Osteoblast (primary cell): ENCODE measurements around the gene CDKN1A. TPM values are rescaled to one million over a fixed set of nuclear protein-coding genes. Genes with fewer than 3 reads are reported as not detected.
A peak's percentile ranks its signal among the peaks of the same experiment; 100 is the strongest.

ENCODE experiments used
- DNase-seq: peaks from one replicate; pipeline ENCODE4 v3.0.0; 2011; ENCODE audit warnings: low spot score, mixed read lengths; ENCODE audit not compliant: insufficient read length; ENCODE audit errors: missing footprints
- H2AFZ ChIP-seq: 2 replicates; pipeline ENCODE4 v1.6.0; 2011; ENCODE audit warnings: mild to moderate bottlenecking, low read length
- H3K27ac ChIP-seq: 2 replicates; pipeline ENCODE4 v1.5.1; 2011; ENCODE audit warnings: mild to moderate bottlenecking, low read depth, low read length, moderate library complexity
- H3K27me3 ChIP-seq: 2 replicates; pipeline ENCODE4 v1.6.0; 2012; ENCODE audit warnings: mild to moderate bottlenecking, control low read depth, inconsistent platforms, low read length, moderate library complexity; ENCODE audit not compliant: insufficient read depth
- H3K36me3 ChIP-seq: 2 replicates; pipeline ENCODE4 v1.5.1; 2011; ENCODE audit warnings: mild to moderate bottlenecking, low read length, control low read depth, moderate library complexity; ENCODE audit not compliant: insufficient read depth
- H3K4me1 ChIP-seq: 2 replicates; pipeline ENCODE4 v1.5.1; 2011; ENCODE audit warnings: mild to moderate bottlenecking, low read length, control low read depth, moderate library complexity; ENCODE audit not compliant: insufficient read depth
- H3K4me2 ChIP-seq: 2 replicates; pipeline ENCODE4 v1.6.0; 2011; ENCODE audit warnings: mild to moderate bottlenecking, low read length; ENCODE audit not compliant: insufficient read depth
- H3K4me3 ChIP-seq: fragments of 200-600 bp; sonication (generic); 3 replicates; pipeline ENCODE4 v1.5.1; 2012; ENCODE audit warnings: mild to moderate bottlenecking, low read length, inconsistent platforms; ENCODE audit not compliant: insufficient read depth
- H3K79me2 ChIP-seq: 2 replicates; pipeline ENCODE4 v1.6.0; 2012; ENCODE audit warnings: mild to moderate bottlenecking, low read length, control low read depth, inconsistent platforms; ENCODE audit not compliant: insufficient read depth
- H3K9me3 ChIP-seq: 2 replicates; pipeline ENCODE4 v1.5.1; 2011; ENCODE audit warnings: low read depth, low read length, control low read depth
- H4K20me1 ChIP-seq: 2 replicates; pipeline ENCODE4 v1.6.0; 2012; ENCODE audit warnings: mild to moderate bottlenecking, low read length, control low read depth; ENCODE audit not compliant: insufficient read depth
- total RNA-seq: library from RNA; depleted of rRNA; stranded (reverse); fragments of >200 nt; gene quantifications from 2 replicates; pipeline ENCODE4 v1.2.3, GENCODE V29; 2012
- TF ChIP-seq, protein P1 (sequence below): IDR thresholded peaks from 2 replicates; pipeline ENCODE4 v1.5.1; 2011; ENCODE audit warnings: mild to moderate bottlenecking, low read depth, low read length, moderate library complexity; ENCODE audit errors: extremely low read depth

The CDKN1A gene
- total RNA-seq, 1 donor: 461 TPM

DNA sequence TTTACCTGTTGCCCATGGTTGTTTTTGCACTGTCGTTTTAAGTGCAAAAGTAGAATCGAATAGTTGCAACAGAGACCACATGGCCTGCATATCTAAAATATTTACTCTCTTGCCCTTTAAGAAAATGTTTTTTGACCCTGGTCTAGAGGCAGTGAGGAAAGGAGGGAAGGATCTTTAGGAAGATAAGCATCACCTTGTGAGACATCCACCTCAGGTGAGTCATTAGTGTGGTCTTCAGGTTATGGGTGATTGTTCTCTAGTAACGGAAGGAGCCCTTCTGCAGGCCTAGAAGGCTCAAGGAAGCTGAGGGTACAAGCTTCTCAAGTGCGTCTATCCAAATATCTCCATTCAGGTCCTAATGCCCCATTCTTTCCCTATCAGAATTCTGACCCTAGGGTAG, 12.5 kb downstream of the CDKN1A start:
- Histone ChIP-seq H4K20me1 (peaks cover 14% of the 10 kb centered on the region), H3K79me2 (no peaks in the 10 kb centered on the region), H3K9me3 (no peaks in the 10 kb centered on the region), H3K36me3 (peaks cover 20% of the 10 kb centered on the region), H2AFZ (no peak overlapping the region), H3K27ac (no peak overlapping the region), H3K4me3 (no peak overlapping the region), H3K4me2 (no peak overlapping the region), H3K4me1 (no peaks in the 10 kb centered on the region), H3K27me3 (no peaks in the 10 kb centered on the region)
- no peak for DNase-seq
- TF ChIP-seq, protein P1, sequence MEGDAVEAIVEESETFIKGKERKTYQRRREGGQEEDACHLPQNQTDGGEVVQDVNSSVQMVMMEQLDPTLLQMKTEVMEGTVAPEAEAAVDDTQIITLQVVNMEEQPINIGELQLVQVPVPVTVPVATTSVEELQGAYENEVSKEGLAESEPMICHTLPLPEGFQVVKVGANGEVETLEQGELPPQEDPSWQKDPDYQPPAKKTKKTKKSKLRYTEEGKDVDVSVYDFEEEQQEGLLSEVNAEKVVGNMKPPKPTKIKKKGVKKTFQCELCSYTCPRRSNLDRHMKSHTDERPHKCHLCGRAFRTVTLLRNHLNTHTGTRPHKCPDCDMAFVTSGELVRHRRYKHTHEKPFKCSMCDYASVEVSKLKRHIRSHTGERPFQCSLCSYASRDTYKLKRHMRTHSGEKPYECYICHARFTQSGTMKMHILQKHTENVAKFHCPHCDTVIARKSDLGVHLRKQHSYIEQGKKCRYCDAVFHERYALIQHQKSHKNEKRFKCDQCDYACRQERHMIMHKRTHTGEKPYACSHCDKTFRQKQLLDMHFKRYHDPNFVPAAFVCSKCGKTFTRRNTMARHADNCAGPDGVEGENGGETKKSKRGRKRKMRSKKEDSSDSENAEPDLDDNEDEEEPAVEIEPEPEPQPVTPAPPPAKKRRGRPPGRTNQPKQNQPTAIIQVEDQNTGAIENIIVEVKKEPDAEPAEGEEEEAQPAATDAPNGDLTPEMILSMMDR: no peak

DNA sequence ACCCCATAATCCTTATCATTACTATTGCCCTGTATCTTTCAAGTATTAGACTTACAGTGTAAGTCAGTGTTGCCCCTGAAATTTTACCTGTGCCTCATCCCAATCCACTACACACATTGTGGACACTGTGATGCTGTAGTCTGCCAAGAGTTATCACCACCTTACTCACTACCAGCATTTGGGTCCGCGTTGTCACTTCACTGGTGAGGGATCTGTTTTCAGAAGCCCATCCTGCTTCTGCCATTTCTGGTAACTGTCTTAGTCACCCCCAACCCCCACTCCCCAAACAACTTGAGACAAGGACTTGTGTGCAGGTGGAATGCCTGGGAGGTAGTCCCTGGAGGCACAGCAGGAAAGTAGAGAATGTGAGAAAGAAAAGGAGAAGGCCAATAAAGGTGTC, 13.1 kb downstream of the CDKN1A start:
- H3K9me3 ChIP-seq: no peaks in the 10 kb centered on the region
- no peak overlapping the region for H3K4me2 ChIP-seq
- H2AFZ ChIP-seq: no peak overlapping the region
- TF ChIP-seq, protein P1: no peak
- H3K79me2 ChIP-seq: no peaks in the 10 kb centered on the region
- no peaks in the 10 kb centered on the region for H3K4me1 ChIP-seq
- H3K36me3 ChIP-seq: peaks cover 14% of the 10 kb centered on the region
- peaks cover 8% of the 10 kb centered on the region for H4K20me1 ChIP-seq
- H3K27ac ChIP-seq: no peak overlapping the region
- H3K4me3 ChIP-seq: no peak overlapping the region
- no peak for DNase-seq
- no peaks in the 10 kb centered on the region for H3K27me3 ChIP-seq

DNA sequence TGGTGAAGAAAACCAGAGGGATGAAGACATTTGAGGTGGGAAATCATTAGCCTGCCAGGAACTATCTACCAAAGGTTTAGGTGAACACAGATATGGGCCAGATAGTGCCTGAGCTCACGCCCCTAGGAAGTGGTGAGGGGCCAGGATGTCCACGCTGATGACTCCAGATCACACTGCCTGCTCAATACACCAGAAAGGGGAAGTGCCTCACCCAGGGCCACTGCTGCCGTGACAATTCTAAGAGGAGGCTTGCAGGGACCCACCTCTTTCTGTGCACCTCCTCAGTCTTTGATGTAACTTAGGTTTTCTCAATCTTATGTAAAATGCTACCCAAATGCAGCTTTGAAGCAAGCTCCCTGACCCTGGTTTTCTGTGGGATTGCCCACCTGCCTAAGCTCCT, 13.7 kb downstream of the CDKN1A start:
- TF ChIP-seq, protein P1: no peak
- Histone ChIP-seq H3K79me2 (no peaks in the 10 kb centered on the region), H3K4me3 (no peak overlapping the region), H3K4me1 (no peaks in the 10 kb centered on the region), H3K36me3 (peaks cover 8% of the 10 kb centered on the region), H3K4me2 (no peak overlapping the region), H2AFZ (no peak overlapping the region), H3K9me3 (no peaks in the 10 kb centered on the region), H3K27ac (no peak overlapping the region), H3K27me3 (no peaks in the 10 kb centered on the region), H4K20me1 (peaks cover 3% of the 10 kb centered on the region)
- no peak for DNase-seq

DNA sequence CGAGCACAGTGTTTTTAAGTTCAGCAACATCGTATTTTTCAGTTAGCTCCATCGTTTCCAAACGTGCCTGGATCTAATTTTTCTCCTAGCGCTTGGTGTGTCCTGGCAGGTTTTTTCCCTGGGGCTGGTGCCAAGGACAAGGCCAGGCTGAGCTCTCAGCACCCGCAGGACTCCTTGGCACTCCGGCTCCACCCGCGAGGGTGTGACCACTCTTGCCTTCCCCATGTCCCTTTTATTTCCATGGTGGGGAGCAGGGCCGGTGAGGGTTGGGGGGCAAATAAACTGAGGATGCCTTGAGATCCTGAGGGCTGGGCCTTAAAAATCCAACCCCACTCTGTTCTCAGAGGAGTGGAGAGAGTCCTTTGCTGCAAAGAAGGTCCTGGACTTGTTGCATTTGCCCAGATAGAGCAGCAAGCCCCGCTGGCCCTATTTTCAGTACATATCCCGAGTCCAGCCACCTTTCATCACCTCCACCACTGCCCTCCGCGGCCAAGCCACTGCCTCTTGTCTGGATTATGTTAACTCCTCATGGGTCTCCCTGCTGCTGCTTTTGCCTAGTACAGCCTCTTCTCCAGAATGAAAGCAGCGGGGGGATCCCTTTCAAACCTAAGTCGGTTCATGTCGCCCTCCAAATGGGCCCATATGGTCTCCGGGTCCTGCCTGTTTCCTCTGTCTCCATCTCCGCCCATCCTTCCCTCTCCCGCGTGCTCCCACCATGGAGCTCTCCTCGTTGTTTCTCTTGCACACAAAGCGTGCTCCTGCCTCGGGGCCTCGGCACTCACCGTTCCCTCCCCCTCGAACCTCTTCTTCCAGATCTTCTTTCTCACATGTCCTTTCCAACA, 14.6 kb downstream of the CDKN1A start:
- Histone ChIP-seq H3K4me1 (no peaks in the 10 kb centered on the region), H2AFZ (no peak overlapping the region), H4K20me1 (peaks cover 1% of the 10 kb centered on the region), H3K27ac (no peak overlapping the region), H3K36me3 (no peaks in the 10 kb centered on the region), H3K4me3 (no peak overlapping the region), H3K79me2 (no peaks in the 10 kb centered on the region), H3K9me3 (no peaks in the 10 kb centered on the region), H3K4me2 (no peak overlapping the region), H3K27me3 (no peaks in the 10 kb centered on the region)
- DNase-seq: peak; percentile 48
- TF ChIP-seq, protein P1: no peak
